Measurements from ENCODE around the gene U2SURP.

DNA sequence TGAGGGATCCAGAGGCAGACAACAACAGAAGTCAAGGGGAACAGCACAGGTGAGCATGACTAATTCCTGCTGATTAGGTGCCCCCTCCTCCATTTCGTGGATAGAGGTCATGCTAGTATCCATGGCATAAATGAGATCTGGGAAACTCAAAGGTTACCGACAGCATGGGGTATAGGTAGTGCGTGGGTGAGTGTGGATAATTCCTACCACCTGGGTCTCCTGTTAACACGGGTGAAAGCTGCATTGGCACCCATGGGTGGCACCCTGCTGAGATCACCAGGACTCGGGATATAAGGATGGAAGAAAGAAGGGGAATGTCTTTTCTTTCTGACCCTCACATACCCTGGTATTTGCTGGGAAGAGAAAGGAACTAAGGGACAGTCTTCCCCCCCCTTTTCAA is 103.8 kb downstream of the U2SURP start:
- TF ChIP-seq, protein P1, sequence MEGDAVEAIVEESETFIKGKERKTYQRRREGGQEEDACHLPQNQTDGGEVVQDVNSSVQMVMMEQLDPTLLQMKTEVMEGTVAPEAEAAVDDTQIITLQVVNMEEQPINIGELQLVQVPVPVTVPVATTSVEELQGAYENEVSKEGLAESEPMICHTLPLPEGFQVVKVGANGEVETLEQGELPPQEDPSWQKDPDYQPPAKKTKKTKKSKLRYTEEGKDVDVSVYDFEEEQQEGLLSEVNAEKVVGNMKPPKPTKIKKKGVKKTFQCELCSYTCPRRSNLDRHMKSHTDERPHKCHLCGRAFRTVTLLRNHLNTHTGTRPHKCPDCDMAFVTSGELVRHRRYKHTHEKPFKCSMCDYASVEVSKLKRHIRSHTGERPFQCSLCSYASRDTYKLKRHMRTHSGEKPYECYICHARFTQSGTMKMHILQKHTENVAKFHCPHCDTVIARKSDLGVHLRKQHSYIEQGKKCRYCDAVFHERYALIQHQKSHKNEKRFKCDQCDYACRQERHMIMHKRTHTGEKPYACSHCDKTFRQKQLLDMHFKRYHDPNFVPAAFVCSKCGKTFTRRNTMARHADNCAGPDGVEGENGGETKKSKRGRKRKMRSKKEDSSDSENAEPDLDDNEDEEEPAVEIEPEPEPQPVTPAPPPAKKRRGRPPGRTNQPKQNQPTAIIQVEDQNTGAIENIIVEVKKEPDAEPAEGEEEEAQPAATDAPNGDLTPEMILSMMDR (IDR thresholded peaks at IDR 0.05) = no peak
- TF ChIP-seq EZH2phosphoT487 (IDR thresholded peaks at IDR 0.05) = no peak
